ENCODE measurements around the gene GJB2.

GRCh38 chr13:20177049-20177831, 15.5 kb downstream of the GJB2 start:
- no peak for TF ChIP-seq TSHZ2 (CRISPR knock-in tag; IDR thresholded peaks at IDR 0.05)
- no peak for TF ChIP-seq OSR1 (CRISPR knock-in tag; IDR thresholded peaks at IDR 0.05)
- TF ChIP-seq BACH2 (CRISPR knock-in tag; IDR thresholded peaks at IDR 0.05; ENCODE audit: borderline replicate concordance), result no peak
- TF ChIP-seq, protein P1, sequence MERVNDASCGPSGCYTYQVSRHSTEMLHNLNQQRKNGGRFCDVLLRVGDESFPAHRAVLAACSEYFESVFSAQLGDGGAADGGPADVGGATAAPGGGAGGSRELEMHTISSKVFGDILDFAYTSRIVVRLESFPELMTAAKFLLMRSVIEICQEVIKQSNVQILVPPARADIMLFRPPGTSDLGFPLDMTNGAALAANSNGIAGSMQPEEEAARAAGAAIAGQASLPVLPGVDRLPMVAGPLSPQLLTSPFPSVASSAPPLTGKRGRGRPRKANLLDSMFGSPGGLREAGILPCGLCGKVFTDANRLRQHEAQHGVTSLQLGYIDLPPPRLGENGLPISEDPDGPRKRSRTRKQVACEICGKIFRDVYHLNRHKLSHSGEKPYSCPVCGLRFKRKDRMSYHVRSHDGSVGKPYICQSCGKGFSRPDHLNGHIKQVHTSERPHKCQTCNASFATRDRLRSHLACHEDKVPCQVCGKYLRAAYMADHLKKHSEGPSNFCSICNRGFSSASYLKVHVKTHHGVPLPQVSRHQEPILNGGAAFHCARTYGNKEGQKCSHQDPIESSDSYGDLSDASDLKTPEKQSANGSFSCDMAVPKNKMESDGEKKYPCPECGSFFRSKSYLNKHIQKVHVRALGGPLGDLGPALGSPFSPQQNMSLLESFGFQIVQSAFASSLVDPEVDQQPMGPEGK (CRISPR knock-in tag; IDR thresholded peaks at IDR 0.05; ENCODE audit: borderline replicate concordance), result no peak
- TF ChIP-seq ZC3H10 (CRISPR knock-in tag; IDR thresholded peaks at IDR 0.05), result no peak
- no peak for TF ChIP-seq RARB (CRISPR knock-in tag; IDR thresholded peaks at IDR 0.05)
- TF ChIP-seq ISL1 (CRISPR knock-in tag; IDR thresholded peaks at IDR 0.05), result no peak
- no peak for TF ChIP-seq CREB5 (CRISPR knock-in tag; IDR thresholded peaks at IDR 0.05; ENCODE audit: low read depth)
